HUES64 (cell line): ENCODE data around the gene DIAPH3.
A peak's percentile ranks its signal among the peaks of the same experiment; 100 is the strongest.

Experiments used
- H3K27ac ChIP-seq: 2 replicates; pipeline ENCODE4 v1.7.0; 2013; ENCODE audit warnings: low read depth, low read length, inconsistent platforms
- H3K27me3 ChIP-seq: 2 replicates; pipeline ENCODE4 v1.6.1; 2013; ENCODE audit warnings: mild to moderate bottlenecking, low read length; ENCODE audit not compliant: insufficient read depth
- H3K36me3 ChIP-seq: 2 replicates; pipeline ENCODE4 v1.6.1; 2013; ENCODE audit warnings: mild to moderate bottlenecking, low read length; ENCODE audit not compliant: insufficient read depth
- H3K4me1 ChIP-seq: 2 replicates; pipeline ENCODE4 v1.6.1; 2013; ENCODE audit warnings: mild to moderate bottlenecking, low read length, moderate library complexity; ENCODE audit not compliant: insufficient read depth
- H3K4me3 ChIP-seq: 2 replicates; pipeline ENCODE4 v1.5.1; 2013; ENCODE audit warnings: mild to moderate bottlenecking, low read length, moderate library complexity
- H3K9ac ChIP-seq: 2 replicates; pipeline ENCODE4 v1.6.1; 2013; ENCODE audit warnings: mild to moderate bottlenecking, low read depth, low read length
- H3K9me3 ChIP-seq: 2 replicates; pipeline ENCODE4 v1.6.1; 2013; ENCODE audit warnings: low read depth, low read length; ENCODE audit not compliant: insufficient read depth
- WGBS: fragments of 150-250, 120-280 bp; methylation state at CpG from one replicate; pipeline ENCODE4 v1.1.7; 2013; ENCODE audit warnings: missing lambda C conversion rate; 5-methylcytosine and 5-hydroxymethylcytosine counted together

DIAPH3 gene

DNA sequence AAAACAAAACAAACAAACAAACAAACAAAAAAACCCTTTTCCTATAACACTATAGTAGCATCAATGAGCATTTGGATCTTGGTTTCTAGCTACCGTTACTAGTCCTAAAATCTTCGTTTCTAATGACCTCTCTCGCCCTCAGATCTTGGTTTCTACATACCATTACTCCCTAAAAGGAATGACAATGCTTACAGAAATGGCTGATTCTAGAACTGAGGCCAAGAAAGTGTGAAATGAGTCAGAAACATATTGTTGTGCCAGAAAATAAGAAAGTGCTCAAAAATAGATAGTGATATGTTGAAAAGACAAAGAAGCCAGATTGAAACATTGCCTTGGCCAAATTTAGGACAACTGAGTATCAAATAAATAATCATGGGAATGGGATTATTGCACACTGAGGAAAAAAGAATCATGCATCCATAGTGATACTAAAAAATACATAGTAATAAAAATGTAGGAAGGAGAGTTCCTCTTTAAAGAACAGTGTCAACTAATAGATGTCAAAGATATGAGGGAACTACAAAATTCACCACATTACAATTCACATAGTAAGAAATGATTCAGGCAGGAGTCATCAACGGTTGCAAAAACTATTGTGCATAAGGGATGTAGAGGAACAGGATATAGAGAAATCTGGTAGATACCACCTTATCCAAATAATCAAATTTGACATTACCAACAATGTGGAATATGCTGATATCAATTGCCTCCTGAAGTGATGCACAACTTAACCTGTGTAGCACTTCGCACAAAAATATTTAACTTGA is 386.6 kb downstream of the DIAPH3 start:
- Histone ChIP-seq H3K4me1 (no peaks in the 10 kb centered on the region), H3K36me3 (no peaks in the 10 kb centered on the region), H3K27ac (no peak overlapping the region), H3K27me3 (no peaks in the 10 kb centered on the region), H3K4me3 (no peak overlapping the region), H3K9ac (no peak overlapping the region), H3K9me3 (no peaks in the 10 kb centered on the region)
- 94% methylated on average over 4 of the region's 5 CpGs for WGBS

DNA sequence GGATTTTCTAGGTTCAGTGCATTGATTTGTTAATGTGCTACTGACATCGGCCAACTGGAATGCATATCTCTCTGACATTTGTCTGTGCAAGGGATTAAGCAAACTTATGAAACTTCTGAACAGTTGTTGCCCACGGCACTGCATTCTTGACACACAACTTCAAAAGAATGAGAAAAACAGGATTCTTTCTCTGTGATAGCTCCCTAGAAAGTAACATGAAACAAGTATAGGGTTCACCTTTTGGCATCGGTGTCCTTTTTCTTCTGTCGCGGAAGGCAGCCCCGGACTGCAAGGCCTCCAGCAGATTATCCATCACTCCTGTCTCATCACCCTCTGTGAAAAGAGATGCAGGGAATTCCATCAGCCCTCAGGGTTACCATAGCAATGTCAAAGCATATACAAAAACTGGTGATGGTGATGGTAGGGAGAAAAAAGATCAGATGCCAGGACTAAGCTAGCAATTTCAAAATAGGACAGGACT is 389.2 kb downstream of the DIAPH3 start:
- H3K27ac ChIP-seq = no peak overlapping the region
- peaks cover under 1% of the 10 kb centered on the region; the same call in 1 of the 2 replicates for H3K4me1 ChIP-seq
- 82% methylated on average over 6 of the region's 6 CpGs for WGBS
- H3K27me3 ChIP-seq = no peaks in the 10 kb centered on the region
- no peaks in the 10 kb centered on the region for H3K36me3 ChIP-seq
- no peaks in the 10 kb centered on the region for H3K9me3 ChIP-seq
- no peak overlapping the region for H3K9ac ChIP-seq
- no peak overlapping the region for H3K4me3 ChIP-seq

DNA sequence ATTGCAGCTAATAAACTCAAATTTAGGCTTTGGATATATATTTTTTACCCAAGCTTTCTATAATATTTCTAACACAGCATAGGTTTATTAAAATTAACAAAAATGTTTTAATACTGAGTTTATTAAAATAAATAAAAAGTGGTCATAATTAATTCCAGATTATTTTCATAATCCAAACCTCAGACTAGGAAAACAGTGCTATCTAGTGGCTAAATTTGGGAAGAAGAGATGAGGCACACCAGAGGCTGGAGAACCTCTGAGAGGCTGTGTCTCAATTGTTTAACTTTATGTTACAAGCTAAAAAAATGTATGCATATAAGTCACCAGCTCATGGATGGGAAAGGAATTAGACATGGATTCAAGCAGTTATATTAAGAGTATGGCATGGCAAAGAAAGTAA is 392.5 kb downstream of the DIAPH3 start:
- H3K4me3 ChIP-seq = no peak overlapping the region
- peaks cover 3% of the 10 kb centered on the region; the same call in 1 of the 2 replicates for H3K36me3 ChIP-seq
- H3K27me3 ChIP-seq = no peaks in the 10 kb centered on the region
- H3K27ac ChIP-seq = no peak overlapping the region
- peaks cover 20% of the 10 kb centered on the region for H3K4me1 ChIP-seq
- no peaks in the 10 kb centered on the region for H3K9me3 ChIP-seq
- H3K9ac ChIP-seq = no peak overlapping the region

DNA sequence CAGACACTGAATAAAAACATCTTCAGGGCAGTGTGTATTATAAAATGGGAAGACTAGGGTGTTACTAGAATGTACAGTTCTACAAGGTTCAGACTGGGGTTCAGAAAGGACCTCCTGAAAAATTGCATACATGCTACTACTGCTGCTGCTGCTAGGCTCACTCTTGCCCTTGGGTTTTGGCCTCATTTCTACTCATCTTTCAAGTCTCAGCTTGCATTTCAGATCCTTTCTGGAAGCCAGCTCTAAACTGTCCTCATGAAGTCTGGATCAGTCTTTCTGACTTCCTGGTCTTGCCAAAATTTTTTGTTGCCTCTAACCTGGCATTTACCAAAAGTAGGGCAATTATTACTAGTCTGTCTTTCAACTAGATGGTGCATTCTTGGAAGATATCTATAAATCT is 393.3 kb downstream of the DIAPH3 start:
- H3K9ac ChIP-seq = no peak overlapping the region
- H3K36me3 ChIP-seq = peaks cover 3% of the 10 kb centered on the region; the same call in 1 of the 2 replicates

DNA sequence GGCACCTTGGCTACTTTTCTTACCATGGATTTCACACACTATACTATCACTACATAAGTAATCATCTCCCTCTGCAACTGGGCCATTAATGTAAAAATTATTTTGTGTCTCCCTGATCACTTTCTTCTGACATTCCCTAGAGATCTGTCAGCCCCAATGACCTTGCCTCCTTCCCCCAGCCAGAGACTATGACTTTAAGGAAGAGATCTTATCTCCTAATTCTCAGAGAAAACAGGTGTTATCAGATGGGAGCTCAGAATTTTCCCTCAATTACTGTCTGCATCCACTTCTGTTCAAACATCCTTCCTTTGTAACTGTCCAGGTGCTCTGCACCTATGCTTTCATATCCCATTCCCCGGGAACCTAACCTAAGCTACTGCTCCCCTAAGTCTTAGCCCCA is 397.5 kb downstream of the DIAPH3 start:
- Histone ChIP-seq H3K27me3 (no peaks in the 10 kb centered on the region), H3K36me3 (peaks cover 9% of the 10 kb centered on the region; the same call in 1 of the 2 replicates), H3K4me1 (peaks cover 20% of the 10 kb centered on the region), H3K4me3 (no peak overlapping the region), H3K9me3 (no peaks in the 10 kb centered on the region), H3K27ac (no peak overlapping the region), H3K9ac (no peak overlapping the region)
- WGBS = 96% methylated on average over 1 of the region's 1 CpG

More for the DNA sequence above, 393.3 kb downstream of the DIAPH3 start:
- Histone ChIP-seq H3K4me1 (peaks cover 20% of the 10 kb centered on the region), H3K9me3 (no peaks in the 10 kb centered on the region), H3K27ac (no peak overlapping the region), H3K27me3 (no peaks in the 10 kb centered on the region), H3K4me3 (no peak overlapping the region)

DNA sequence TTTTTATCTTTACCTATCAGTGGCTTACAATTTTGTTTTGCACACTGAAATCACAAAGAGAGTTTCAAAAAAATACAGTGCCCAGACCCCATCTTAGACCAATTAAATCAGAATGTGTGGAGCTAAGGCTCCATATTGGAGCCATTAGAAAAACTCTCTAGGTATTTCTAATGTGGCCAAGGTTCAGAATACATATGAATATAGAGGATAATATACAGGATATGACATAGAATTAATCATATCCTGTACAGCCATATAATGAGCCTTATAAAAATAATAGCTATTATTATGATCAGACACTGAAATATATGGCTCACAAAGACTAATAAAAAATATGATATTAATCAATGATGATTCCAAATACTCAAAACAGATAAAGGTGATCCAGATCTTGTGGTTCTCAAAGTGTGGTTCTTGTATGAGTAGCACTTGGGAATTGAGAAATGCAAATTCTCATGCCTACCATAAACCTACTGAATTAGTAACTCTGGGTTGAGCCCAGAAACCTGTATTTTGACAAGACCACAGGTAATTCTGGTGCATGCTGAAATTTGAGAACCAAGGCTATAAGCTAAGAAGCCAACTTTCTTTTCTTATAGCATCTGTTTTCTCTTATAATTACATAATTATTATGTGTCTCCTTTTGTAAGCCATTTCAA is 408.0 kb downstream of the DIAPH3 start:
- Histone ChIP-seq H3K9ac (no peak overlapping the region), H3K9me3 (no peaks in the 10 kb centered on the region), H3K27ac (no peak overlapping the region), H3K4me1 (peaks cover 9% of the 10 kb centered on the region), H3K36me3 (no peaks in the 10 kb centered on the region), H3K27me3 (no peaks in the 10 kb centered on the region), H3K4me3 (no peak overlapping the region)

DNA sequence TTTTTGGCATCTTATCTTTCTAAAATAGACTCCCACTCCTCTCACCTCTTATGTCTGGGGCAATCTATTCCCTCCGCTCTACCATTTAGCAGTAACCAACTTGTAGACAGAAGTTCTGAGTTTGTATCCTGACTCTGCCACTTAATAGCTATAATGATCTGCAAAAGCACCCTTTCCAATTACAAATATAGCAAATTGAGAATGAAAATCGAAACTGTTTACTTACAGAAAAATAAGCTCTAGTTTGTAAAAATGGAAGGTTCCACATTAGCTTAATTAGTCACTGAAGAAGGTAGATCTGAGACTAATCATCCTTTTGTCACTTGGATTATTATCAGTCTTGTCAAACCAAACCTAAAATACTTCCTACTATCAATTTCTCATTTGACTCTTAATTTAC is 409.3 kb downstream of the DIAPH3 start:
- H3K4me1 ChIP-seq = peaks cover 21% of the 10 kb centered on the region
- H3K27me3 ChIP-seq = no peaks in the 10 kb centered on the region
- H3K27ac ChIP-seq = no peak overlapping the region
- no peak overlapping the region for H3K9ac ChIP-seq
- H3K9me3 ChIP-seq = no peaks in the 10 kb centered on the region
- no peak overlapping the region for H3K4me3 ChIP-seq
- 86% methylated on average over 2 of the region's 2 CpGs for WGBS
- no peaks in the 10 kb centered on the region for H3K36me3 ChIP-seq

DNA sequence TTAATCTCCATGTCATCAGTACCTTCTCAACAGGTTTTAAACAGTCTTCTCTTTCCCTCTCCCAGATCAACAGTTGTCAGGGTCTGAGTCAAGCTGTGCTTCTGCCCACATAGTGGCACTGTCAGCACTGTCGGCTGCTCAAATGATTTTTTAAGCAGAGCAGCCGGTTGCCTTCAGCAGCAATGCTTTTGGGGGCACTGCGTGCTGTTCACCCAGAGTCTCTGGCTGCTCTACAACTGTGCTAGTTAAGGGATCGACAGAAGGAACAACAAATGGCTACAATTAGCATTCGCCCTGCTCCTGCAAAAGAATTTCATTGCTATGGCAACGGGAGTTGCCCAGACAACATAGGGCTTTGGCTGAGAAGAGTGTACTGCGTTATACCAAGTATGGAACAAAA is 412.9 kb downstream of the DIAPH3 start:
- Histone ChIP-seq H3K27me3 (no peaks in the 10 kb centered on the region), H3K27ac (peak overlapping the region; percentile 3), H3K9ac (0 out of 2 replicates have a peak overlapping the region, but pooled peaks have one; percentile 7), H3K4me1 (peaks cover 21% of the 10 kb centered on the region), H3K36me3 (no peaks in the 10 kb centered on the region), H3K4me3 (peak overlapping the region; percentile 19; the same call in 1 of the 2 replicates), H3K9me3 (no peaks in the 10 kb centered on the region)
- 23% methylated on average over 7 of the region's 7 CpGs for WGBS

DNA sequence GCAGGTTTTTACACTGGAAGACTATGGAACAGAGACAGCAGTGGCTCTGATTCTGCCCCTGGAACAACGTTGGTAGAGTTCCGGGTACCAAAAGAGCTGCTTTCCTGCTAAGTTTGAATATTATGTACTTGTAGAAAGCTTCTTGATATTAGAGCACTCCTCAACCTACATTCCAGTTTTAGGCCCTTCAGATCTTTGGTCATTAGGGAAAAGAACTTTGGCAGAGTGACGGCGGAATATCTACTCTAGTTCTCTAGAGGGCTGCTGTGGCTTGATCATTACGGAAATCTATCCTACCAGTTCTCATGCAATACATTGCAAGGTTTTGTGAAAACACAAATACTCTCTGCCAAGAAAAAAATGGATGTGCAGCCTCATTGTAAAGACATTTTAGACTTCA is 415.7 kb downstream of the DIAPH3 start:
- H3K27ac ChIP-seq = no peak overlapping the region
- H3K9ac ChIP-seq = no peak overlapping the region
- no peak overlapping the region for H3K4me3 ChIP-seq
- H3K4me1 ChIP-seq = peaks cover 44% of the 10 kb centered on the region
- no peaks in the 10 kb centered on the region for H3K9me3 ChIP-seq
- WGBS = 85% methylated on average over 5 of the region's 5 CpGs
- H3K36me3 ChIP-seq = no peaks in the 10 kb centered on the region
- H3K27me3 ChIP-seq = no peaks in the 10 kb centered on the region

DNA sequence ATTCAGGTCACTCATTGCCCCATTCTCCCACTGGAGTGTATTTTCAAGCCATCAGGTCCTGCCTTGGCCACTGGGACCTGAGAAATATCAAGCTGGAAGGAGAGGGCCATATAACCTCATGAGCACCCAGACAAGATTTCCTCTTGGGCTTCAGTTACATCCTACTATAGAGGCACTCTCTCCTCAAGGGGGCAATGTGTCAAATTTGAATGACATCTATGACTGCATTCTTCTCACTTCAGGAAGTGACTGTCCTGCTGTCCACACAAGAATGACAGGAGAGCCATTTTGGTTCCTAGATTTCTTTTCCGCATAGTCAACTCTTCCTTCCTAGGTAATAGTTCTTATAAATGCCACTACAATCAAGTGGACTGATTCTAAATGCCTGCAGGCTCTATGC is 416.2 kb downstream of the DIAPH3 start:
- 100% methylated on average over 1 of the region's 1 CpG for WGBS
- H3K9ac ChIP-seq = no peak overlapping the region
- H3K4me1 ChIP-seq = peaks cover 49% of the 10 kb centered on the region

DNA sequence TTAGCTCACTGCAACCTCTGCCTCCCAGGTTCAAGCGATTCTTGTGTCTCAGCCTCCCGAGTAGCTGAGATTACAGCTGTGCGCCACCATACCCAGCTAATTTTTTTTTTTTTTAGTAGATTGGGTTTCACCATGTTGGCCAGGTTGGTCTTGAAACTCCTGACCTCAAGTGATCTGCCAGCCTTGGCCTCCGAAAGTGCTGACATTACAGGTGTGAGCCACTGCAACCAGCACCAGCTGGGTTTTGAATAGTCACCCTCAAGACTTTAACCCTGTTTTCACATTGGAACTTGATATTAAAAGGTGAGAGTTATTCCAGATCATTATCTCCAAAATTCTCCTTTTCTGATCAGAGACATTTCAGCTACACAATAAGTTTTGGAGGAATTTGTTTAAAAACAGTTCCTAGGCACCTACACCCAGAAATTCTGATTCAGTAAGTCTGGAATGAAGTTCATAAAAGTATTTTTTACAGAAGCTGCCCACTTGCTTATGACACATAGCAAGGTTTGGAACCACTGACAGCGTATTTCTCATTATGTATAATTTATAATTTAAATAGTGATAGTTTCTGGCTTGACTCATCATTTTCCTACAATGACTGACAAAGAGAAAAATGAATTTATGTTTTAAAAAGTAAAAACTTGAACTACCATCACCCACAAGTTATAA is 417.3 kb downstream of the DIAPH3 start:
- no peaks in the 10 kb centered on the region for H3K27me3 ChIP-seq
- H3K9me3 ChIP-seq = no peaks in the 10 kb centered on the region
- peaks cover 46% of the 10 kb centered on the region for H3K4me1 ChIP-seq
- H3K9ac ChIP-seq = no peak overlapping the region
- H3K27ac ChIP-seq = no peak overlapping the region
- WGBS = 83% methylated on average over 4 of the region's 5 CpGs
- no peak overlapping the region for H3K4me3 ChIP-seq
- H3K36me3 ChIP-seq = no peaks in the 10 kb centered on the region

More for the DNA sequence above, 416.2 kb downstream of the DIAPH3 start:
- Histone ChIP-seq H3K4me3 (no peak overlapping the region), H3K36me3 (no peaks in the 10 kb centered on the region), H3K27ac (no peak overlapping the region), H3K27me3 (no peaks in the 10 kb centered on the region), H3K9me3 (no peaks in the 10 kb centered on the region)
